GM21423 (cell line): ENCODE measurements around the gene ETV5.
A peak's percentile ranks its signal among the peaks of the same experiment; 100 is the strongest.

ENCODE experiments used
- ATAC-seq: cut with Tn5 transposase; IDR thresholded peaks from one replicate; pipeline ENCODE4 v1.9.1; 2021; ENCODE audit warnings: mild to moderate bottlenecking, moderate library complexity; ENCODE audit not compliant: unreplicated experiment

ETV5 gene

DNA sequence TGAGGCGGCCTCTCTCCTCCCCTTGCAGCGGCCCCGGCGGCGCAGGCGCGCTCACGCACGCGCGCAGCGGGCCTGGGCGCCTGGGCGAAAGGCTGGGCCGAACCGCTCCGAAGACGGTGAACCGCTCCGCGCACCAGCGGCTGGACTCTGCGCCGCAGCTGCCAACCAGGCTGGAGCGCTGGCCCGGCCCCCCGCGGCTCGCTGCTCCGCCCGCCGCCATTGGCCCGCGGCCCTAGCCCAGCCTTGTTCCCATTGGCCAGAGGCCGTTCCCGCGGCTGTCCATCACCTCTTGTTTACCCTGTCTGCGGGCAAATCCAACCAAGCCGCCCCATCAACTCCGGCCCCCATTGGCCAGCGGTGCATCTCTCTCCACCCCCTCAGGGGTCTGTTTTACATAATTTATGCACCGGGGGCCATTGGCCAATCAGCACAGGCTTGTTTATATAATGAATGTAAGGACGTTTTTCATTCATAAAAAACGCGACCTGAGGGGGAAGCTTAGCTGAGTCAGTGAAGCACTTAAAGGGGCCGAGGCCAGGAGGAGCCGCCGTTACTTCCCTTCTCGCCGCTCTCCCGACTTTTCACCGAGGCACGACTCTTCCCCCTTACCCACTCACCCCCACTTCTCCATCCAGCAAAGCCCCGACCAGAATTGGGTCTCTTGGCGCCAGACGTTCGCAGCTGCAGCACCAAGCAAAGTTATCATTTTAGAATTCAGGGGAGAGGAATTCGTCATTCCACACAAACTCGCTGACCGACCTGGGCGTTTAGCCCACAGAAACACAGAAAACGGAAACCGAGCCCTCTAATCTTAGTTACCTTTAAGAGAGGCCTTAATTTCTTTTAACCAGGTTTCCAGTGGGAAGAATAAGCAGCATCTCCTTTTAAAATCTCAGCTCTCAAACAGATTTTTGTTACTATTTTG is at the start of gene ETV5:
TSS of gene ETV5 (minus strand) at position 149 of the 925 bp plus-strand sequence. CDS start 3,221 bp downstream, outside the sequence.
- peak; percentile 94 for ATAC-seq

DNA sequence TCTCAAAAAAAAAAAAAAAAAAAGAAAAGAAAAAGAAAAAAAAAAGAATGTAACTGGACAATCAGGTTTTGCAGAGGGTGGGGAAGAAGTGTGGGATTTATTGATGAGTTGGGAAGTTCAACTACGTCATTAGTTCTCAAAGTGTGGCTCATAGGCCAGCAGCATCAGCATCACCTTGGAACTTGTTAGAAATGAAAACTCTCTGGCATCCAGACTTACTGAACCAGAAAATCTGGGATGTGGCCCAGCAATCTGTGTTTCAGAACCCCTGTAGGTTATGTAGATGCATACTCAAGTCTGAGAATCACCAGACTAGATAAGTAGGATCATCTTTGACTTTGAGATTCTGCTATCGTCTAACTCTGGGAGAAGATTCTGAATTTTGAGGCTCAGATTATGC is 45.8 kb upstream of the ETV5 start:
- ATAC-seq, result no peak

DNA sequence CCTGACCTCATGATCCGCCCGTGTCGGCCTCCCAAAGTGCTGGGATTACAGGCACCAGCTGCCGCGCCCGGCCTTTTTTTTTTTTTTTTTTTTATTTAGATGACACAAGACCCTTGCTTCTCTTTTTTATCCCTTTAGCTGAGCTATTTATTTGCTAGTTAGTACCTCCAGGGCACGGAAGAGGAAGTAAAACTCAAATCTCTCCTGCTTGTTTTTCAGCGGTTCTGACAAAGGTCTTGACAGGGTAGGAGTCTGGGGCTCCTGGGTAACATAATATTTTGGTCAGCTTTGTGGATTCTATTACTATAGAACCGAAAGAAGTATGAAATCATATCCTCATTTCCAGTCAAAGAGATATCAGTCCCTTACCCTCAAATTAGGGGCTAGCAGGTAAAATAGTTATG is 44.0 kb upstream of the ETV5 start:
- ATAC-seq, result peak; percentile 91

DNA sequence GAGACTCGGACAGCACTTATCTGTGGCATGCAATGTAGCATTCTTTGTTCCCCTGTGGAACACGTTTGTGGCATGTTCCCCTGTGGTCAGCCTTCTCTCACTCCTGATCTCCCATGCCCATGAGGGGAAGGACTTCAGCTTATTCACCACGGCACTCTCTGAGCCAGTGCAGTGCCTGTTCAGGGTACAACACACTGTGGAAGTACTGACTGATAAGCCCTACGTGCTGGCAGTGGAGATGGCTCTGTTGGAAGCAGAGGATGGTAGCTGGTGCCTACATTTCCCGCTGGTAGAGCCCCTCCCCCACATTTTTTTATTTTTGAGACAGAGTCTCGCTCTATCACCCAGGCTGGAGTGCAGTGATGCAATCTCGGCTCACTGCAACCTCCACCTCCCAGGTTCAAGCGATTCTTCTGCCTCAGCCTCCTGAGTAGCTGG is 43.5 kb upstream of the ETV5 start:
- ATAC-seq, result peak; percentile 5

DNA sequence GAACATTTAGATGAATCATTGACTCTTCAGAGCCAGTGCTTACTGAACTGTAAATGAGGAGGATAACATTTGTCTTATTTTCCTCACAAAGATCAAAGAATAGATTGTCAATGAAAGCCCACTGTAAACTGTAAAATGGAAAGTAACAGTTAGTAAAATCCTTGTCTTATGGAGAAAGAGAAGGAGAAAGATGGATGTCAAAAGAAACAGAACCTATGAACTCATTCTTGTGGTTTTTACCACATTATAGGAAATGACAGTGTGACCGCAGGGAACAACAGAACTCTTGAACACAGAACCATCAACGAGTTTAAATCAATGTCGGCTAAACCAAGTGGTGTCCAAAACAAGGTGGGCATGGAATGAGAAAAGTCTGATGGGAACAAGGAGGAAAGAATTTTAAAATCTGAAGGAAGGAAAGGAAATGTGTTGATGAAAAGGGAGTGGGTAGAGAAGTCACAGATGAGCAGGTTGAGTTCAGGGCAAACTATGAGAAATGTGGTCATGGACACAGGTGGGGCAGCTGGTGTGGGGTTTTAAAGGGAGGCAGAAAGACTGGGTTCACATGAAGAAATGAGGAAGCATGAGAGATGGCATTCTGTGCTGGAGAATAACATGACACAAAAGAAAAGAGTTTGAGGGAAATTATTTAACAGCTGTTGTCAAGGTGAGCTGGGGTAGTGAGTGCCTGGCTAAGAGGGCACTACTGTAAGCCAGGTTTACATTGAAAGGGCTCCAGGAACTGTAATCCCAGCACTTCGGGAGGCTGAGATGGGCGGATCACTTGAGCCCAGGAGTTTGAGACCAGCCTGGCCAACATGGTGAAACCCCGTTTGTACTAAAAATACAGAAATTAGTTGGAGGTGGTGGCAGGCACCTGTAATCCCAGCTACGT is 42.4 kb upstream of the ETV5 start:
- ATAC-seq, result no peak

DNA sequence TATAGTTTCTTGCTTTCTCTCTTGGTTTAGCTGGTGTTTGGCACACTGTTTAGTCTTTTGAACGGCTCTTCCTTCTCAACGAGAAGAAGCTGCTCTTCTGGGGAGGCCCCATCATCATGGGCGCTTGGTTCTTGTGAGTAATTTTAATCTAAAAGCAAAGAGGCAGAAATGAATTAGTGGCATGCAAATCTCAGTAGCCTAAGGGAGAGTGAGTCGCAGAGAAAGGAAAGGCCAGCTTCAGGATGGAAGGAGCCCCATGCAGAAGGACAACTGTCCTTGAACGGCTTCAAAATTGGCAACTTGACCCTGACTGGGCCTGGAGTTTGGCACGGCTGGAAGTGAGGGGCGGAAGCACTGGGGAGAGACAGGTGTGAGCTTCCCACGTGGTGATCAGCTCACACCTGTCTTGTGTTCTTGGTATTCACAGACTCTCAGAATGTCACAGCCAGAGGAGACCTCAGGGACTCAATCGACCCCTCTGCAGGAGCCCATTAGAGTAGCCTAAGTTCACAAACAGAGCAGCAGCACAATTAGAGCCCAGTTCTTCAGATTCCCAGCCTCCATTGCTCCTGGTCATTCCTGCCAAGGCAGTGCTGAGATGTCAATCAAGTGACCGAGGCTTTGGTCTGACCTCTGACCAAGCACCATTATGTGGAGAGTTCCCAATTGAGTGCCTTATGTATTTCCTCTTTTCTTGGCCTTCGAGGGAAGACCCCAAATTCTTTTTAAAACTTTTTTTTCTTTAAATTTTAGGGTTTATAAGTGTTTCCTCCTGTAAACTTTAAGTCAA is 41.3 kb upstream of the ETV5 start:
- ATAC-seq, result no peak

DNA sequence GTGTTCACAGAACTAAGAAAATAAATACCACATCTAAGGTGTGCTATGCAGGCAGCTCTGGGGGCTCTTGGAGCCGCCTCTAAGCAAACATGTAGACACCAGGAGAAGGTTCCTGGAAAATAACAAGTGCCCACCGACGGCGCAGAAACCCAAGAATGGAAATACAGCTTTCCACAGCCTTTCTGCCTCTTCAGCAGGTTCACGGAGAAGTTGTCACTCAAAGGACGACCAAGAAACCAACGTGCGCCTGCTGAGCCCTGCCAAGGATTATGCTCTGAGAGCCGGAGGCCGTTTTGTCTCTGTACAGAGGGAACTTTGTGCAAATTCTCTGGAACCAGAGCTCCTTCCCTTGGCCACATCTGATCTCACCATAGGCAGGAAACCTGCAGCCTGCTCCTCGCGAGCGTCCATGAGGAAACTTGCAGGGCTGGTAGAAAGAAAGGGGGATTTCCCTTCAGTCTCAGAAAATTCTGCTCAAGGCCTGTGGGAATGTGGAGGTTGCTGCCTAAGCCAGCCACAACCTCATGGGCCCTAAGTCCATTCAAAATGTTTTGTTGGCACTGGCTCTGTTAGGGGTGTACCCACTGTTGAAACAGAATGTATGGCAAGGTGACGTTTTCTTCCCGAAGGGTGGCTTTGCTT is 40.6 kb upstream of the ETV5 start:
- no peak for ATAC-seq

DNA sequence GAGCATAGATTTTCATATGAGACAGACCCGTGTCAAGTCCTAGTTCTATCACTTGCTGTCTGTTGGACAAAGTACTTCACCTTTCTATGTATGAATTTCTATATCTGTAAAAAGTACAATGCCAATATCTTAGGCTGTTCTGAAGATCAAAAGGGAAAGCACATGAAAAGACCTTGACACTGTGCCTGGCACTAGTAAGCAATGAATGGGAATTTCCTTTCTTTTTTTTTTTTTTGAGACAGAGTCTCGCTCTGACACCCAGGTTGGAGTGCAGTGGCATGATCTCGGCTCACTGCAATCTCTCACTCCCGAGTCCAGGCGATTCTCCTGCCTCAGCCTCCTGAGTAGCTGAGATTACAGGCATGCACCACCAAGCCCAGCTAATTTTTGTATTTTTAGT is 35.4 kb upstream of the ETV5 start:
- no peak for ATAC-seq

DNA sequence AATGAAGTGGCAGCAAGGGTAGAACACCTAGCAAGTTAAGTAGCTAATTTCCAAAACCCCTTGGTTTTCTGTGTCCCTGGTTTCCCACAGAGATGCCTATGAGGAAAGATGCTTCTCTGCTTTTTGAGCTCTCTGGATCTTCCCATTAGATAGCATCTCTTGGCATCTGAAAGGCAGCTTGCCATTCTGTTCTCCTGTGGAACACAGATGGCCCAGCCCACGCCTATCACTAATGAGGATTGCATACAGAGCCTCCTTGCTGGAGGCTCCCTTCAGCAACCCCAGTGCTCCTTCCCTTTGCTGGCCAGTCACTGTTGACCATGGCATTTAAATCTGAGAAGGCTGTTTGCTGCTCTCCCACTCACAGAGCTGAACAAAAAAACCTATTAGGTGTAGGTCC is 34.4 kb upstream of the ETV5 start:
- ATAC-seq, result no peak

DNA sequence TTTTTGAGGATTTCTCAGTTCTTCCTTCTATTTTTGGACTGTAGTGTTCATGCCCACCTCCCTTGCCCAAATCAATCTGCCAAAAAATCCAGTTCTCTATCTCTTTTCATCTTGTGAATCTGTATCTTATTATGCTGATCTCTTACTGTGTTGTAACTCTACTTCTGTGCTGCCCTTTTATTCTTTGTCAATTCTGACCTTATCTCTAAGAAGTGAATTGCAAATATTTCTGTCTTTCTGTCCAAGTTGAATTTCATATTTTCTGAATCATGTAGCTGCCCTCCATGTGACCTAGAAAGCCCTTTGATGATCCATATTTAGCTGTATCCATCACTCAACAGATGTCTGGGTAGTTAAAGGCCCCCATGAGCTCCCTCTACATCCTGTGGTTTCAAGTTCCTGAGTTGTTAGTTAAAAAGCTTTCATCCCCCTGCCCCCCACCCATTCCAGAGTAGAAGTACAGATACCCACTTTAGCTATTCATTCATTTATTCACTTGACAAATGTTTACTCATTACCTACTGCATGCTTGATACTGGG is 33.6 kb upstream of the ETV5 start:
- ATAC-seq, result no peak

DNA sequence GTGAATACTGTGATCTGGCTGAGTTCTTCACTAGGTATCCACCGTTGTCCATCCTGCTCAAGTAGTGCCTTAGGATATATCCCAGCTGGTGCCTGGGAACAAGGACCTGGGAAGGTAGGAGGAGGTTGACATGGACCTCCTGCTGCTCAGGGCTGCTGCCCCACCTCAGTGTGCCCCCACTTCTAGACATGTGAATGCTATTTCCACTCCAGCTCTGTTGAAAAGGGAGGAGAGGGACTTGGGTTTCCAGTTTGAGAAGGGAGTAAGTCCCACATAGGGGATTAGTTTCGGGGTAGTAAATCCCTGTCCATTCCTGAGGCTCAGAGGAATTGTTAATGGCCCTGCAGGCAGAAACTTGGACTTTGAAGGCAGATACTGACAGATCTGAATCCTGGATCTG is 32.9 kb upstream of the ETV5 start:
- no peak for ATAC-seq

DNA sequence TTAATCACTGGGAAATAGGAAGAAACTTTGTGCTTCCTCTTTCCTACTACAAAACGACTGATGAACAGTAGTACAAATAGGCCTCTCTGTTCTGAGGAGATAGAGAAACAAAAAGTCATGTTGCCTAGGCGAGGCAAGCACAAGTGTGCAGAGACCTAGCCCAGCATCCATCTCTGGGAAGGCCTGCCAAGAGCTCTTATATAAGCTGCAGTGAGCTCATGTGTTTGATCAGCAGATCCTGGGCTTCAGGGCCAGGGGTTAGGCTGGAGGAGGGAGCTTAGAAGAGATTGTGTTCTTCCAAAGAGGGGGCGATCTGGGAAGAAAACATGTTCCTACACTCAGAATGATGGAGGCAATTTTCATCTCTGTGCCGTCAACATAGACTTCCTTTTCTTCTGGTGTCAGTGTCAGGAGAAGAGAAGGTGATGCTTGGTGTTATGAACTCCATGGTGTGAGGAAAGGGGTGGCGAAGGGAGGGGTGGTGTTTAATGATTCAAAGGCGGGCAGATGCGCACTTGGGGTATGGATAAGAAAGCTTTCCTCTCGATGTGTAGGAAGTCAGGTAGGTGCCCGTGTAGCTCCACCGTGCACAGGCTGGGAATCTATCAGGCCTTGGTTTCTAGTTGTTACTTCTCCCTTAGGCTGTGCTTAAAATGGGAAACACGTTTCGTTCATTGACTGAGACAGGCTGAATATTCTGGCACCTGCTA is 29.5 kb upstream of the ETV5 start:
- ATAC-seq, result no peak

DNA sequence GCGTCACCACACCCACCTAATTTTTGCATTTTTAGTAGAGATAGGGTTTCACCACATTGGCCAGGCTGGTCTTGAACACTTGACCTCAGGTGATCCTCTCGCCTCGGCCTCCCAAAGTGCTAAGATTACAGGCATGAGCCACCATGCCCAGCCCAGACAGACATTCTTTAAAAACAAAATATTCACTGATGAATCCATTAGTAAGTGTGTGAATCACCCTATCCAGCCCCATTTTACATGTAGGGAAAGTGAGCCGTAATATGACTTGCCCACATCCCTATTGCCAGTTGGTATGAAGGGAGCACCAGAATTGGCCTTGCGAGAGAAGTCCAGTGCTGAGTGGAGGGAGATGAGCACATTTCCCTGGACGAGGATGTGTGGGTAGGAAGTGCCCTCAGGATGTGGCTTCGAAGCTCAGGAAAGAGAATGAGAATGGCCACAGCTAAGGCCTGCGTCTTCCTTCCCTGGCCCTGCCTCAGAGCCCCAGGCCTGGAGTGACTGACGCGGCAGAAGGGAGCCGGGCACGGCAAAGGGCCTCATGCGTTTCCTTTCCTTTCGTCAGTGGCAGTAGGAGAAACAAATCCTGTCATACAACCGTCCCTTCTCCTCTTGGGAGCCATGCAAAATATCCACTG is 28.3 kb upstream of the ETV5 start:
- no peak for ATAC-seq

DNA sequence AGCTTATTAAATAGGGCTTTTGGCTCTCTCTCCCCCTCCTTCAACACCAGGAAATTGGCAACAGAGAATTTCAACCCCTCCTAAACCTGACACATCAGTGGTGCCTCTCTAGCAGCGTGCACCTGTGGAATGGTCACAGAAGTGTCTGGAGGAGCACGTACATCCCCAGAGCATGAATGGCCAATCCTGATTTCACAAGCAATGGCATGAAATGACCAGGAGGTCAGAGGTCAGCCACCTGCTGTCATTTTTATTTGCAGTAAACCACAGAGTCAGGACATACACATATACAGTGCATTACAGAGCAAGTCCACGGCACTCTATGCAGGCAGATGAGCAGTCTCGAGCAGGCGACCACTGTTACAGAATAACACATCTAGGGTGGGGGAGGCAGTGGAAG is 25.1 kb upstream of the ETV5 start:
- ATAC-seq, result no peak

DNA sequence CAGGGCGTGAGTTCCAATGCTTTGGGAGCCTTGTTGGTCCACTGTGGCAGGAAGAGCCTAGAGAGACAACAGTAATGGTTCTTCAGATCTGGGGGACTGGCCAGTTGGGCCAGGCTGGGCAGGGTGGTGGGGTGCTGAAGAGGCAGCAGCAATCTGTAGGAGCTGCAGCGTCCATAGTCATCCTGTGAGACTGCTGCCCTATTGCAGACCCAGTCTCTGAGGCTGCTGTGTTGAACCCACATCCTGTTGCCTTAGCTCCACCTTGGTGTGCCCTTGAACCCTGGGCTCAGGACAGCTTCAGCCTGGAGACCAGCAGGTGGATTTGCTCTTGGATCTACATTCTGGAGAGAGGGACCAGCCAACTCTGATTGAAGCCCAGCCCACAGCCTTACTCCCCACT is 23.6 kb upstream of the ETV5 start:
- ATAC-seq, result no peak

DNA sequence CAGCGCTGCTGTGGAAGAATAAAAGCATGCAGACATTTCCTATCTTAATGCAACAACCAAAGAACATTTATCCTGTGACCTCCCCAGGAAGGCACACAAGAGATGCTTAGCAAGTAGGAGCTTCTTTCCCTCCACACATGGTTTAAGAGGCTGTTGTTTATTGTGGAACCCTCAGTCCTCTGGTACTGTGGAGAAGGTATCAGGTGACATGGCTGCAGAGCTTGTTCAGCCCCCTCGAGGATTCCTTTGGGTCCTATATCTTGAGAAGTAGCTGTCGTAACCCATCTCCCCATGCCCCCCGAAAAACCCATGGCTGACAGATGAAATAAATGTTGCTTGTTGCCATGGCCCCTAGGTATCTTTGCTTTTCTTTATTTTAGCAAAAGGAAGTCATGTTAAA is 20.3 kb upstream of the ETV5 start:
- no peak for ATAC-seq

DNA sequence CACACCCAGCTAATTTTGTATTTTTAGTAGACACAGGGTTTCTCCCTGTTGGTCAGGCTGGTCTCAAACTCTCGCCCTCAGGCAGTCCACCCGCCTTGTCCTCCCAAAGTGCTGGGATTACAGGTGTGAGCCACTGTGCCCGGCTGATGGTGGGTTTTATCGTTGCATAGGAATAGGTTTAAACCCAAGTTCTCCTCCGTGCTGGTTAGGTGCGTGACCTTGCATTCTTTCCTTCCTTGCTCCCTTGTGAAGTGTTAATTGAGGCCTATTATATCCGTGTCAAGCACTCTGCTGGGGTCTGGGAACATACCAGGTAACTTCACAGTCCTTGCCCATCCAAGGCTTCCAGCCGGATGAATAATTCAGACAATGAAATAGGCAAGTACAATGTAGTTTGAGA is 19.3 kb upstream of the ETV5 start:
- ATAC-seq, result no peak

DNA sequence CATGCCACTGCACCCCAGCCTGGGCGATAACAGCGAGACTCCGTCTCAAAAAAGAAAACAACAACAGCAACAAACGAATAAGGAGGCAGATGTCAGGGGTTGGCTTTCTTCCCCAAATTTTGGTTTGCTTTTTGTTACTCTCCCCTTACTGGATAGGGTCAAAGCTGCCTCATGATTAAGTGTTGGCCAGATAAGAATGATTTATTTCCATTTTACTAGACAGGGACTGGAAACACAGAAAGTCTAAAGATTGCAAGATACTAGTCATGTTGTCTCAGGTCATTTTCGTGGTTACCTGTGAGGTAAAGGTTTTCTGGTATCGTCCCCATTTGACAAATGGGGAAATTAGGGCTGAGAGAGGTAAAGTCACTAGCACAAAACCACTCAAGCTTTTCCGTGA is 18.6 kb upstream of the ETV5 start:
- no peak for ATAC-seq

DNA sequence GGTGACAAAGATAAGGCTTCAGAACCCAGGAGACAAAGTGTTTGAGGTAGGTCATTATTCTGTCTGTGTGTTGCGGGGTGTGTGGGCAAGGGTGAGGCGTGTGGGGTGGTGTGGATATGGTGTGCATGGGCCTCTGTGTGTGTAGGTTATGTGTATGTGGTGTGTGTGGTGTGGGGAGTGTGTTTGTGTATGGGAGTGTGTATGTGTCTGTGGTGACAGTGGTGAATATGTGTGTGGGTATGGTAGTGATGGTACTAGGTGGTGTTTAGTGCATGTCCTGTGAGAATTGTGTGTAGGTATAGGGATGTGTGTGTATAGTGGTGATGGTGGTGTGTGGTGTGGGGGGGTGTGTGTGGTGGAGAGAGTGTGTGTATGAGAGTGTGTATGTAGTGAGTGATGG is 16.2 kb upstream of the ETV5 start:
- ATAC-seq, result no peak
